GM15510 (cell line): ENCODE data around the gene UPK1A.

ENCODE experiments used
- POLR2A ChIP-seq: IDR thresholded peaks from 3 replicates; pipeline ENCODE4 v1.6.1; 2011; ENCODE audit warnings: borderline replicate concordance; ENCODE audit not compliant: insufficient read length; ENCODE audit errors: extremely low read depth

Gene UPK1A

DNA sequence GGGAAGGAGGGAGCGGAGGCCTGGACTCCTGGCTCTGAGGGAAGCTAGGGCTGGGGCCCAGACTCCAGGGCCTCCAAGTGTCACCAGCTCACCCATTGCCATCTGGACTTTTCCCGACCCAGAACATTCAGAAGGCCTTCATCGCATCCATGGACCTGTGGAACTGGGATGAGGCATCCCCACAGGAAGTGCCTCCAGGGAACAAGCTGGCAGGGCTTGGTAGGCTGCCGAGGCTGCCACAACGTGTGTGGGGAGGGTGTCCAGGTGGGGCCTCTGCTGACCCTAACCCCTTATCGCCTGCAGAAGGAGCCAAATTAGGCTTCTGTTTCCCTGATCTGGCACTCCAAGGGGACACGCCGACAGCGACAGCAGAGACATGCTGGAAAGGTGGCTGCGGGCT, 24.0 kb upstream of the UPK1A start:
- TF ChIP-seq POLR2A, result no peak

DNA sequence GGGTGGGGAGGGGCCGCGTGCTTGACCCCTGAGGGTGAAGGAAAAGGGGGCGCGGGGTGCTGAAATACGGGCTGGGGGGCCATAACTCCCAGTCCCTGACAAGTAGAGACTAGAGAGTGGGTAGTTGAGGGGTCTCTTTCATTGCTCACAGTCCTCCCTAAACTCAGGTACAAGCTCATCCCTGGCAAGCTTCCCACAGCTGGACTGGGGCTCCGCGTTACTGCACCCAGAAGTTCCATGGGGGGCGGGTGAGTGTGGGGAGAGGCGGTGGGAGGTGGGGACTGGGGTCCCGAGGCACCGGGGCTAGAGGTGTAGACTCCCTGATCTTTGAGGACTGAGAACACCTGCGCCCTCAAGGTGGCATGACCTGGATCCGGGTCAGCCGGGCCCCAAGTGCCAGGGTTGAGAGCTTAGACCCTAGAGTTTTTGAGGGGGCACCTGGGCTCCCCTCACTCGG, 23.5 kb upstream of the UPK1A start:
- no peak for TF ChIP-seq POLR2A

- TF ChIP-seq POLR2A, result peak; percentile 96
Measured at GRCh38 chr19:35643255-35644205, 22.8 kb upstream of the UPK1A start.

- TF ChIP-seq POLR2A, result peak; percentile 40
Measured at GRCh38 chr19:35644206-35644986, 21.9 kb upstream of the UPK1A start.

- no peak for TF ChIP-seq POLR2A
Measured at GRCh38 chr19:35644987-35645679, 21.2 kb upstream of the UPK1A start.

- TF ChIP-seq POLR2A, result no peak
Measured at GRCh38 chr19:35645680-35646511, 20.4 kb upstream of the UPK1A start.

DNA sequence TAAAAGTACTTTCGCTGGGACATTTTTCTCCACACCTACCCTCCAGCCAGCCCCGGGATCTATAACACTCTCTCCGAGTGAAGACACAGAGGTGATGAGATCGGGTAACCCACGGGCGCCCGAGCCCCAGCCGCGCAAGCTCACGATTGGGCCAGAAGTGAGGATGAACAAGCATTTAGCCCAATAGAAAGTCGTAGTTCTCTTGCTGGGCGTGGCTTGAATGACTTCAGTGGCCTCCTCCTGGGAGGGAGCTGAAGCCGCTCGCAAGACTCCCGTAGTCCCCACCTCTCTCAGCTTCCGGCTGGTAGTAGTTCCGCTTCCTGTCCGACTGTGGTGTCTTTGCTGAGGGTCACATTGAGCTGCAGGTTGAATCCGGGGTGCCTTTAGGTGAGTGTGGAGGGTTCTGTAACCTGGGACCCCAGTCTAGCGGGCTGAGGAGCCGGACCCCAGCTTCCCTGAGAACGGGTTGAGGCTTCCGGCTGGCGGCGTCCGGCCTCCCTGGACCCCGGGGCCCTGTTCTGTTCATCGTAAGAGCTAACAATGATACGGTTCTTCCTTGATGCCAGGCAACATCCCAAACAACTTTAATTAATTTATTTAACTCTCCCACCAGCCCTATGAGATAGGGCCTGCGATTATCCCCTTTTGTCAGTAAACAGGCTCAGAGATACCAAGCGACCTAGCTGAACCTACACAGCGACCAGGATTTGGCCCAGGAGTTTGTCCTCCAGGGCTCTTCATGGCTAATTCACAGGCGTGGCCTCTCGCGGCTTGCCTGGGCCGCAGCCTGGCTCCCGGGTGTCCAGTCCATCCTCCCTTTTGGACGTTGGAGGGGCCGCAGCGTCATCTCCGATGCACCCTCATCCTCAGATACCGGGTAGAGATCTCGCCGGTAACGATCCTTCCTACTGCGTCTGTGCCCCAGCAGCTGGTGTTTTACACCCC, 18.0 kb upstream of the UPK1A start, which contains the start of gene COX6B1:
COX6B1 (plus strand) TSS at position 307 of the 945 bp plus-strand sequence. CDS start 2,921 bp downstream, outside the sequence.
- TF ChIP-seq POLR2A, result peak; percentile 86

DNA sequence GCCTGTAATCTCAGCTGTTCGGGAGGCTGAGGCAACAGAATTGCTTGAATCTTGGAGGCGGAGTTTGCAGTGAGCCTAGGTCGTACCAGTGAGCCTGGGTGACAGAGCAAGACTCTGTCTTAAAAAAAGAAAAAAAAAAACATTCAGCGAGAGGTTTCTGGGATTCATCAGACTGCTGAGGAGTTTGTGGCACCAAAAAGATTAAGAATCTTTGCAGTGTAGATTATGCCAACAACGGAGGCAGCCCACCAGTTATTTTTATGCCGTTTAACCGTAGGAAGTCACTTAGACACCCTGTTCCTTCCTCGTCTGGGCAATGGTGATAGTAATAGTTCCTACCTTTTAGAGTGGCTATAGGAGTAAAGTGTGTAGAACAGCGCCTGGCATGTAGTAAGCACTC, 15.7 kb upstream of the UPK1A start:
- no peak for TF ChIP-seq POLR2A

- TF ChIP-seq POLR2A, result no peak
Measured at GRCh38 chr19:35655600-35655999, 10.7 kb upstream of the UPK1A start.

- TF ChIP-seq POLR2A, result no peak
Measured at GRCh38 chr19:35656700-35657099, 9.6 kb upstream of the UPK1A start.

DNA sequence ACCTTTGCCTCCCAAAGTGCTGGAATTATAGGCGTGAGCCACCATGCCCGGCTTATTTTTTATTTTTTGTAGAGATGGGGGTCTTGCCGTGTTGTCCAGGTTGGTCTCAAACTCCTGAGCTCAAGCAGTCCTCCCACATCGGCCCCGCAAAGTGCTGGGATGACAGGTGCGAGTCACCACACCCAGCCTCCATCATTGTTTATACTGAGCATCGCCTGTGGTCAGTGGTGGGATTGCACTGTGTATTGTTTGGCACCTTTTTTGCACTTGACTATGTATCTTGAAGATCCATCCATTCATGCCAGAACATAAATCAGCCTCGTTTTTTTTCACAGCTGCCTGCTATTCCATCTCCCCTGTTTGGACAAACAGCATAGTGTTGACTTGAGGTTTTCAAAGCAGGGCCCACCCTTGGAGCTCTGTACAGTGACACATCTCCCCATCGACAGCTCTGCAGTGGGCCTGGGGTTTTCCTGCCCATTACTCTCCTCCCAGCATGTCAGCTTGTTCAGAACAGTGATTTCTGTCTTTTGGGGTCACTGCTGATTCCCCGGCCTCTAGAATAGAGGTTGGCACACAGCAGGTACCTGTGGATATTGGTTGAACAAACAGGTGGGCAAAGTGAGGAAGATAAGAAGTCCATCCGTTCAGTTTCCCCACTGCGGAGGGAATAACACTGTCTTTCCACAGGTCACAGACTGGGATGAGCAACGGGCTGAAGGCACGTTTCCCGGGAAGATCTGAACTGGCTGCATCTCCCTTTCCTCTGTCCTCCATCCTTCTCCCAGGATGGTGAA, 8.2 kb upstream of the UPK1A start:
- TF ChIP-seq POLR2A, result no peak

GRCh38 chr19:35661995-35662340, 4.3 kb upstream of the UPK1A start:
- TF ChIP-seq POLR2A, result no peak

GRCh38 chr19:35663981-35664380, 2.3 kb upstream of the UPK1A start:
- no peak for TF ChIP-seq POLR2A

- TF ChIP-seq POLR2A, result no peak
Measured at GRCh38 chr19:35665157-35665556, 1.2 kb upstream of the UPK1A start.
